ENCODE measurements around the gene TPP1.

DNA sequence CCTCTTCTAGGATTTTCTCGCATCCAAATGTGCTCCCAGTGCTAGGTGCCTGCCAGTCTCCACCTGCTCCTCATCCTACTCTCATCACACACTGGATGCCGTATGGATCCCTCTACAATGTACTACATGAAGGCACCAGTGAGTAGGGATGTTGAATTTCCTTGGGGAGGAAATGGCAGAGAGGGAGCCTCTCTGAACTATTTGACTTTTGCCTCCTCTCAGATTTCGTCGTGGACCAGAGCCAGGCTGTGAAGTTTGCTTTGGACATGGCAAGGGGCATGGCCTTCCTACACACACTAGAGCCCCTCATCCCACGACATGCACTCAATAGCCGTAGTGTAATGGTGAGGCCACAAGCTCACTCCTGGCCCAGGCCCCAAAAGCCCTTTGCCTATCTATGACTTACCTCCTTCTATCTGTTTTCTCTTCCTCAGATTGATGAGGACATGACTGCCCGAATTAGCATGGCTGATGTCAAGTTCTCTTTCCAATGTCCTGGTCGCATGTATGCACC lies 9.7 kb downstream of the TPP1 start:
- TF ChIP-seq ZNF781 (CRISPR knock-in tag; IDR thresholded peaks at IDR 0.05; ENCODE audit: borderline replicate concordance, not compliant biosample characterization): no peak
- no peak for TF ChIP-seq JUN (CRISPR knock-in tag; IDR thresholded peaks at IDR 0.05)
- 0 out of 4 replicates have a peak, but pooled peaks of 1 of the 2 experiments have one; percentile 11 for TF ChIP-seq POLR2A (IDR thresholded peaks at IDR 0.05; ENCODE audit: insufficient read depth in 1 of 2, low read depth in 2 of 2, low read length in 2 of 2)
- TF ChIP-seq, protein P1, sequence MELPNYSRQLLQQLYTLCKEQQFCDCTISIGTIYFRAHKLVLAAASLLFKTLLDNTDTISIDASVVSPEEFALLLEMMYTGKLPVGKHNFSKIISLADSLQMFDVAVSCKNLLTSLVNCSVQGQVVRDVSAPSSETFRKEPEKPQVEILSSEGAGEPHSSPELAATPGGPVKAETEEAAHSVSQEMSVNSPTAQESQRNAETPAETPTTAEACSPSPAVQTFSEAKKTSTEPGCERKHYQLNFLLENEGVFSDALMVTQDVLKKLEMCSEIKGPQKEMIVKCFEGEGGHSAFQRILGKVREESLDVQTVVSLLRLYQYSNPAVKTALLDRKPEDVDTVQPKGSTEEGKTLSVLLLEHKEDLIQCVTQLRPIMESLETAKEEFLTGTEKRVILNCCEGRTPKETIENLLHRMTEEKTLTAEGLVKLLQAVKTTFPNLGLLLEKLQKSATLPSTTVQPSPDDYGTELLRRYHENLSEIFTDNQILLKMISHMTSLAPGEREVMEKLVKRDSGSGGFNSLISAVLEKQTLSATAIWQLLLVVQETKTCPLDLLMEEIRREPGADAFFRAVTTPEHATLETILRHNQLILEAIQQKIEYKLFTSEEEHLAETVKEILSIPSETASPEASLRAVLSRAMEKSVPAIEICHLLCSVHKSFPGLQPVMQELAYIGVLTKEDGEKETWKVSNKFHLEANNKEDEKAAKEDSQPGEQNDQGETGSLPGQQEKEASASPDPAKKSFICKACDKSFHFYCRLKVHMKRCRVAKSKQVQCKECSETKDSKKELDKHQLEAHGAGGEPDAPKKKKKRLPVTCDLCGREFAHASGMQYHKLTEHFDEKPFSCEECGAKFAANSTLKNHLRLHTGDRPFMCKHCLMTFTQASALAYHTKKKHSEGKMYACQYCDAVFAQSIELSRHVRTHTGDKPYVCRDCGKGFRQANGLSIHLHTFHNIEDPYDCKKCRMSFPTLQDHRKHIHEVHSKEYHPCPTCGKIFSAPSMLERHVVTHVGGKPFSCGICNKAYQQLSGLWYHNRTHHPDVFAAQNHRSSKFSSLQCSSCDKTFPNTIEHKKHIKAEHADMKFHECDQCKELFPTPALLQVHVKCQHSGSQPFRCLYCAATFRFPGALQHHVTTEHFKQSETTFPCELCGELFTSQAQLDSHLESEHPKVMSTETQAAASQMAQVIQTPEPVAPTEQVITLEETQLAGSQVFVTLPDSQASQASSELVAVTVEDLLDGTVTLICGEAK (IDR thresholded peaks at IDR 0.05): no peak
- TF ChIP-seq, protein P1 (CRISPR knock-in tag; IDR thresholded peaks at IDR 0.05): no peak
- TF ChIP-seq, protein P2, sequence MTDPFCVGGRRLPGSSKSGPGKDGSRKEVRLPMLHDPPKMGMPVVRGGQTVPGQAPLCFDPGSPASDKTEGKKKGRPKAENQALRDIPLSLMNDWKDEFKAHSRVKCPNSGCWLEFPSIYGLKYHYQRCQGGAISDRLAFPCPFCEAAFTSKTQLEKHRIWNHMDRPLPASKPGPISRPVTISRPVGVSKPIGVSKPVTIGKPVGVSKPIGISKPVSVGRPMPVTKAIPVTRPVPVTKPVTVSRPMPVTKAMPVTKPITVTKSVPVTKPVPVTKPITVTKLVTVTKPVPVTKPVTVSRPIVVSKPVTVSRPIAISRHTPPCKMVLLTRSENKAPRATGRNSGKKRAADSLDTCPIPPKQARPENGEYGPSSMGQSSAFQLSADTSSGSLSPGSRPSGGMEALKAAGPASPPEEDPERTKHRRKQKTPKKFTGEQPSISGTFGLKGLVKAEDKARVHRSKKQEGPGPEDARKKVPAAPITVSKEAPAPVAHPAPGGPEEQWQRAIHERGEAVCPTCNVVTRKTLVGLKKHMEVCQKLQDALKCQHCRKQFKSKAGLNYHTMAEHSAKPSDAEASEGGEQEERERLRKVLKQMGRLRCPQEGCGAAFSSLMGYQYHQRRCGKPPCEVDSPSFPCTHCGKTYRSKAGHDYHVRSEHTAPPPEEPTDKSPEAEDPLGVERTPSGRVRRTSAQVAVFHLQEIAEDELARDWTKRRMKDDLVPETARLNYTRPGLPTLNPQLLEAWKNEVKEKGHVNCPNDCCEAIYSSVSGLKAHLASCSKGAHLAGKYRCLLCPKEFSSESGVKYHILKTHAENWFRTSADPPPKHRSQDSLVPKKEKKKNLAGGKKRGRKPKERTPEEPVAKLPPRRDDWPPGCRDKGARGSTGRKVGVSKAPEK (CRISPR knock-in tag; IDR thresholded peaks at IDR 0.05; ENCODE audit: borderline replicate concordance): no peak

Data from HepG2 (cell line).